HG02642 (cell line): Measurements from ENCODE around the gene MRPS18C.

Experiments used
- ATAC-seq: cut with Tn5 transposase; IDR thresholded peaks from one replicate; pipeline ENCODE4 v1.9.1; 2021; ENCODE audit warnings: mild to moderate bottlenecking; ENCODE audit not compliant: unreplicated experiment, poor library complexity

Gene MRPS18C

DNA sequence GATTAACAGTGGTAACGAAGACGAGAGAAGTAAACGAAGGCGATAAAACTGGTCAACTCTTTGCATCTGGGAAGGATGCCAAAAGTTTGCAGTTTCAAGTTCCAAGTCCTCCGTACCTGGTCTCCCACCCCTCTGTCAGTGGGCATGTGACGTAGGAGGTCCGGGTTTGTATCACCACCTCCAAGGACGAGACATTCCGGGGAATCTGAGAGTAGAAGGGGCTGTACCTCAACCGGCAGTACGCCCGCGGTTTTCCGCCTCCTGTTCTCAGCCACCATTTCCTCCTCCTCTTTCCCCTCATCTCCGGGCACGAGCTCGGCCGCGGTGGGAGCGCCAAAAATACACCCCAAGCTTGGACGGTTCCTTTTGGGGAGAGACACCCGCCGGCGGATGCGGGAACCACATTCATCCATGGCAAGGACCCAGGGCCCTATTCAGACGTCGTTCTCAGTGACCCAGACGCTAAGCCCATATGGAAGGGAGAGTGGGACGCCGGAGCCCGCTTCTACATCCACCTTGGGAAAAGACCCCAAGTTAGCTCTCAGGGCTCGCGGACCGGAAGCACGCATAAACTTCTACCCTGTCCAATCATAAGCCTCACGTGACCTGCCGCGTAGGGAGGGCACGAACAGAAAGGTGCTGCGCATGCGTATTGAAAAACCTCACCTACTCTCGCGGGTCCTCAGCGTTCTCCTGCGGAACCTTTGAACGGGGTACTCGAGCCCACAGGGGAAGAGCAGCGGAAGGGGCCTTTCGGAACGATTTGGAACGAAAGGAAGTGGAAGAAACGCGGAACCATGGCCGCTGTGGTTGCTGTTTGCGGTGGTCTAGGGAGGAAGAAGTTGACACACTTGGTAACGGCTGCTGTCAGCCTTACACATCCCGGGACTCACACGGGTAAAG is at the start of gene MRPS18C, which contains the start of gene HELQ:
Gene MRPS18C (plus strand): TSS at position 778 of the 903 bp plus-strand sequence. CDS start 20 bp downstream, at position 798.
Gene HELQ (minus strand): TSS at position 543 of the 903 bp plus-strand sequence. CDS start 130 bp downstream, at position 413.
- ATAC-seq, result peak; percentile 95

DNA sequence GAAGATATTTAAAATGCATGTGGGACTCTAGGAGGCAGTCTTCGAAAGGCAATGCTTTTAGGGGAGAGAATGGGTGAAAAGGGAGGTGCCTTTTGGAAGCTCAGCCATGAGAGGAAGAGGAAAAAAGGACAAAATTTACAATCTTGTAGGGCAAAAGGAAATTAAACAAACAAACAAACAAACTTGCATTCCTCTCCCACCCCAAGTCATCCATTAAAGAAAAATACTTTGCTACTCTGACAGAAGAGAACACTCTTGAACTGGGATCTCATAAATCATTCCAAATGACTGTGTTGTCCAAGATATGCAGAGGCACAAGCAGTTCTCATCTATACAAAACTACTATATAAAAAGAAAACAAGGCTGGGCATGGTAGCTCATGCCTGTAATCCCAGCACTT is 47.0 kb upstream of the MRPS18C start:
- ATAC-seq, result no peak

DNA sequence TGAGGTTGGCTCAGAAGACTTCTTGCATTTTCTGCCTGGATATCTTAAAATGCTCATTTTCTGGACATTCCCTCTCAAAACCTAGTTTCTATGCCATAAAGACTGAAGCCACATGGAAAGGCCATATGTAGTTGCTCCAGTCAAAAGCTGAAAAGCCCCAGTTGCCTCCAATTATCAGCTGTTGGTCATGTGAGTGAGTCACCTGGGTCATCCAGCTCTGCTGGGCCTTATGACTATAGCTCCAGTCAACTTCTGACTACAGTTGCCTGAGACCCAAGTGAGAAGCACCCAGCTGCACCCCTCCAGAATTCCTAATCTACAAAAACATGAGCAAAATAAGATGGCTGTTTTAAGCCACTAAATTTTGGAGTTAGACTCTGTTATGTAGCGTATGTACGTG is 42.2 kb upstream of the MRPS18C start:
- no peak for ATAC-seq

- ATAC-seq, result no peak
Observed at GRCh38 chr4:83417566-83417965, 38.3 kb upstream of the MRPS18C start.

DNA sequence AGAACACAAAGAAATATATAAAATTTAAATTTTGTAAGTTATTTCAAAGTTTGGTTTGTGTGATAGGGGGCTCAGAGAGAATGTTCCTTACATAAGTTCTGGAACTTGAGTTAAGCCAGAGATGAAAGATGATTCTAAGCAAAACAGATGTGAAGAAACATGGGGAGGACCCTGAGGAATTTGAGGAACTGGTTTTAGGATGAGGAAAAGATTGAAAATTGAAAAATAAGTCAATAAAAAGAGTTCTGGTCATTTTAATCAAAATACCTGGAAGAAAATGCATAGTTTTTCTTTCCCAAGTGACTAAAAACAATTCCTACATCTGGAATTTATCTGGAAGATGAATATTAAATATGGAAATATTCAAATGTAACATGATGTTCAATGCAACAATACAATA is 37.6 kb upstream of the MRPS18C start:
- no peak for ATAC-seq

GRCh38 chr4:83431200-83431599 is 24.7 kb upstream of the MRPS18C start:
- no peak for ATAC-seq

DNA sequence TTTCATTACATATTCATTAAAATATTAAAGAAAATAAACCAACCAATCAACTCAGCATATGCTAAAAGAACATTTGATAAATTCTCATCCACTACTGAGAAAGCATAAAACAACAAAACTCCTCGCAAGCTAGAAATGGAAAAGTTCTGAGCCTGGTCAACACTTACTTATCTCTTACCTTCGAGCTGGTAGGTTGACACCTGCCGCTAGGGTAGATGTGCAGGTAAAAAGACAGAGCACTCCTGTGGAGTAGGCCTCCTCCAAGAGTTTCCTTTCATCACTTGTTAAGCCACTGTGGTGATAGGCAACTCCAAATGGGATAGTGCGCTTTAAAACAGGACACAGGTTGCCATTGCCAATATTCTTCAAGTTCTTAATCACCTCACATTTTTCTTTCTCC is 19.2 kb upstream of the MRPS18C start:
- no peak for ATAC-seq

DNA sequence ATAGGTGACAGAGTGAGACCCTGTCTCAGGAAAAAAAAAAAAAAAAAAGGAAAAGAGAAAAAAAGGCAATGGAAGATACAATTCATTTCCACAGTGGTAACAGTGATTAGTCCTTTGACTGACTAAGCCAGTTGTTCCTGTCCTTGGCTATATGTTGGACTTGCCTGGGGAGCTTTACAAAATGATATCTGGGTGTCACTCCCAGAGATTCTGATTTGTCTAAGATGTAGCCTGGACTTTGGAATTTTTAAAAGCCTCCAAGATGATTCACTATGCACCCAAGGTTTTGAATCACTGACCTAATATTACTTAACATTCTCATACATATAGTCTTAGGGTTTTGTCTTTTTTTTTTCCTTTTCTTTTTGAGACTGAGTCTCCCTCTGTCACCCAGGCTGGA is 17.1 kb upstream of the MRPS18C start:
- no peak for ATAC-seq

DNA sequence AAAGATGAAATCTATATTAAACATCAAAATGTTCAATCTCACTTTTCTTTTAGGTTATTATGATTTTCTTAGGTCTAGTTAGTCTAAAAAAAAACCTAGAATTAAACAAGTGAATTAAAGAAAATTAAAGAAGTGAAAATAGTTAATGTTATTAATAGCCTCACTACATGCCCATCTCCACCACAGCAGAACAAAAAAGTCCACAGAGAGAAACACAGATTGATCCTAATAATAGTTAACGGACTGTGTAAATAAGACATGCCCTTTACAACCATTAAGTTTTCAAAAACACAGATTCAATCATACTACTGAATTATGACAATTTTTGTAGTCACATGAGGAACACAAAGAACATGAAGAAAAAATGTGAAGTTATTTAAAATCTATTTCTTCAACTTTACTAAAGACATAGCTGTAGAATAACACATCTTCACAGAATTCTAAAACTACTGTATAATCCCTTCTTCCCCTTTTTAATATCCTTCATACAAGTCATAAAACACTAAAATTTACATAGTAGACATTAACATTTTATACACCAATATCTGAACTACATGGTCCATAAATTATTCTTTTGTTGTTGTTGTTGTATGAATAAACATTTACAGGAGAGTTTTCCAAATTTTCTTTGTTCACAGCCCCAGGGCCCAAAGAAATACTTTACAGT is 15.6 kb upstream of the MRPS18C start:
- no peak for ATAC-seq

GRCh38 chr4:83440899-83441298 is 15.0 kb upstream of the MRPS18C start:
- no peak for ATAC-seq

DNA sequence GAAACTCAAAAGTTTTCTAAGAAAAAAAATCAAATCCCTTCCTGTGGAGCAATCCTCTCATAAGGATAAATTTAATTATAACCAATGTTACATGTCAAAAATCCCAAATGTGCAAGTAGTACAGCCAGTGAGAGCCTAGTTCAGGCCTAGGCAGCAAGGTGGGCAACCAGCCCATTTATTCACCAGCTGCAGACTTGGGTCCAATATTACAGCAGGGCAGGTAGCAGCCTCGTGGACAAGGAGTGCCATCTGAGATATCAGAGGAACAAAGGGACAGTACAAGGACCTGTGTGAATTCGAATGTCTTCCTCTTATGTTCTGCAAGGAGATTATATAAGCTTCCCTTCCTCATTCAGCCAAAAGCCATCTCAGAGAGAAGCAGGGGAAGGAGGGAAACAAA is 6.8 kb upstream of the MRPS18C start:
- no peak for ATAC-seq

- ATAC-seq, result no peak
Observed at GRCh38 chr4:83454686-83455085, 1.2 kb upstream of the MRPS18C start.

GRCh38 chr4:83456184-83456501 is 285 bp downstream of the MRPS18C start:
- no peak for ATAC-seq

- no peak for ATAC-seq
Observed at GRCh38 chr4:83473423-83473822, 17.6 kb downstream of the MRPS18C start.

- no peak for ATAC-seq
Observed at GRCh38 chr4:83473966-83474365, 18.1 kb downstream of the MRPS18C start.

GRCh38 chr4:83484500-83485461 is 28.9 kb downstream of the MRPS18C start, which contains the start of gene ABRAXAS1:
ABRAXAS1 (minus strand) TSS chr4:83485100; CDS start chr4:83485072, 28 bp downstream.
- ATAC-seq, result peak; percentile 96

DNA sequence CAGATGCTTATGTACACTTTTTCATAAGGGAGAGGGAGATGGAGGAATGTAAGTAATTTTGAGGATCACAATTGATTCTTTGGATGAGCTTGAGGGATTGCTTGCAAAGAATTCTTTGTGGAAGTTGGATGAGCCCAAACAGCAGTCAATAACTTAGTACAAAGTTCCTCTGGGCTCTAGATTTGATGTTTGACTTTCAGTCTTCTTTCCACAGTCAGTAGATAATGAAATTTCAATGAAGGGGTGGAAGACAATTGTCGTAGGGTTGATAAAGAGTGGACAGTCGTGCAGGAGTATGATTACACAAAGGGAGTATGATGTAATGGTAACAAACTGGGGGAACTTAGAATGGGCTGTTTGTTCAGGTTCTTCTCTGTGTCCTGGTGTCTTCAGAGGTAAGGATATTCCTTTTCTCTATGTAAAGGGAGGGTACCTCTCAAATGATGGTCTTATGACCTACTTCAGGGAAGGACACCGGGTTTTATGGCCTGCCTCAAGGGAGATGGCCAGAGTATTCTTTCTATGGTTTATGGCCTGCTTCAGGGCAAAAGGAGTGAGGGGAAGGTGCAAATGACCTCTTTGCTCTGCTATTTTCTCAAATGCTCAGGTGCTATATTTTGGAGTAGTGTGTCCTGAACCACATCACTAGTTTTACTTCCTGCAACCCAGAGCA is 30.7 kb downstream of the MRPS18C start:
- no peak for ATAC-seq

DNA sequence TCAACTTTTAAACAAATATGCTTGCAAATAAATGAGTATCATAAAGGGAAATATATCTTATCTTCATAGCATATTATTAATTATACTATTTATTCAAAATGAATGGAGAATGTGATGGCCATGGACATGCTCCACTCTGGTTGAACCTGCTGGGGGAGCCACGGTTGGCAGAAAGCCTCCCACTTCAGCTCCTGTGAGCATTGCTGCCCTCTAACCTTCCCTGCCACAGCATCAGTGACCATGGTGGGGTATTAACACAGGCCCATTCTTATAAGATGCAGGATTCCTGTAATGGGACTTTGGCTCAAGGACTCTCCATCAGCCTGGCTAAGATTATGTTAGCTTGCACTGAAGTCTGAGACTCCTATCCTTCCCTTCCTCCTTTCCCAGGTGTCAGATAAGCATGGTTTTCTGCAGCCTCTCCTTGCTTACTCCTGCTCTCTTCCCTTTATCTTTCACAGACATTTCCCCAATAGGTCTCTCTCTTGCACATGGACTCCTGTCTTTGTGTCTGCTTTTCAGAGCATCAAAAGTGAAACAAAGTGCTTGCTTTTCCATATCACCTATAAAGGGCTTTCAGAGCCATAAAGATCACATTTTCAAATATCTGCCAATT is 34.0 kb downstream of the MRPS18C start:
- ATAC-seq, result no peak

- ATAC-seq, result peak; percentile 78
Observed at GRCh38 chr4:83490876-83491450, 35.1 kb downstream of the MRPS18C start.
